Vagina (tissue), 2 donors: ENCODE measurements around the gene MTMR12.

Experiments
- POLR2A ChIP-seq, 2 donors: fragments of 450-650 bp; IDR thresholded peaks; one replicate each; pipeline ENCODE4 v1.6.1; 2017; ENCODE audit warnings: antibody characterized with exemption in 2 of 2, mild to moderate bottlenecking in 2 of 2, moderate library complexity in 2 of 2
- TF ChIP-seq, protein P1 (sequence below), 3 experiments: fragments of 450-650 bp in 2 of 3; fragments of 200-600 bp in 1 of 3; sonication (generic) in 1 of 3; IDR thresholded peaks; one replicate each; pipeline ENCODE4 v1.5.1; 2017 to 2019; ENCODE audit warnings: antibody characterized with exemption in 3 of 3, mild to moderate bottlenecking in 2 of 3, moderate library complexity in 2 of 3

- TF ChIP-seq, protein P1, sequence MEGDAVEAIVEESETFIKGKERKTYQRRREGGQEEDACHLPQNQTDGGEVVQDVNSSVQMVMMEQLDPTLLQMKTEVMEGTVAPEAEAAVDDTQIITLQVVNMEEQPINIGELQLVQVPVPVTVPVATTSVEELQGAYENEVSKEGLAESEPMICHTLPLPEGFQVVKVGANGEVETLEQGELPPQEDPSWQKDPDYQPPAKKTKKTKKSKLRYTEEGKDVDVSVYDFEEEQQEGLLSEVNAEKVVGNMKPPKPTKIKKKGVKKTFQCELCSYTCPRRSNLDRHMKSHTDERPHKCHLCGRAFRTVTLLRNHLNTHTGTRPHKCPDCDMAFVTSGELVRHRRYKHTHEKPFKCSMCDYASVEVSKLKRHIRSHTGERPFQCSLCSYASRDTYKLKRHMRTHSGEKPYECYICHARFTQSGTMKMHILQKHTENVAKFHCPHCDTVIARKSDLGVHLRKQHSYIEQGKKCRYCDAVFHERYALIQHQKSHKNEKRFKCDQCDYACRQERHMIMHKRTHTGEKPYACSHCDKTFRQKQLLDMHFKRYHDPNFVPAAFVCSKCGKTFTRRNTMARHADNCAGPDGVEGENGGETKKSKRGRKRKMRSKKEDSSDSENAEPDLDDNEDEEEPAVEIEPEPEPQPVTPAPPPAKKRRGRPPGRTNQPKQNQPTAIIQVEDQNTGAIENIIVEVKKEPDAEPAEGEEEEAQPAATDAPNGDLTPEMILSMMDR (IDR thresholded peaks at IDR 0.05) = no peak
- no peak for TF ChIP-seq POLR2A (IDR thresholded peaks at IDR 0.05)
Measured at GRCh38 chr5:32258424-32258823, 54.3 kb downstream of the MTMR12 start.
